RWPE1 (cell line): ENCODE measurements around the gene SNAP47.

Source experiments
- CTCF ChIA-PET: fragments of 350-600 bp; sonication (Branson Sonifier 250); formaldehyde crosslinking; extraction: SDS; loops from one replicate; lab custom pipeline; 2021; lab: Yijun Ruan, JAX
- POLR2A ChIA-PET: fragments of 400-600 bp; formaldehyde crosslinking; extraction: SDS; loops from one replicate; lab custom pipeline; 2020; ENCODE audit warnings: antibody characterized with exemption; ENCODE audit not compliant: low non-redundant PET; lab: Yijun Ruan, JAX
- DNase-seq: peaks from one replicate; pipeline ENCODE4 v3.0.0; 2012; ENCODE audit warnings: low spot score
- H3K27ac ChIP-seq: fragments of 450-650 bp; 2 replicates; pipeline ENCODE4 v1.5.1; 2017
- CTCF ChIP-seq: fragments of 450-650 bp; conservative IDR thresholded peaks from 2 replicates; pipeline ENCODE4 v1.5.1; 2017; ENCODE audit warnings: low read depth, mild to moderate bottlenecking

Gene SNAP47

GRCh38 chr1:227785805-227786671 lies 50.8 kb downstream of the SNAP47 start:
- H3K27ac ChIP-seq: no peak overlapping the region
- ChIA-PET CTCF (no interaction called here), POLR2A (no interaction called here)
- DNase-seq: no peak
- TF ChIP-seq CTCF: no peak

GRCh38 chr1:227786673-227787512 lies 51.7 kb downstream of the SNAP47 start:
- DNase-seq: no peak
- CTCF ChIA-PET: interaction anchor here (1.0 to 1.4 kb wide), 2 partner anchors 13 to 23 kb away, joined by 5 read pairs; no protein-coding TSS in a partner anchor
- no peak for TF ChIP-seq CTCF
- POLR2A ChIA-PET: no interaction called here
- H3K27ac ChIP-seq: peak overlapping the region; percentile 89

- no peak for TF ChIP-seq CTCF
- CTCF ChIA-PET: interaction anchor here (1.0 to 1.4 kb wide), 2 partner anchors 14 to 24 kb away, joined by 5 read pairs; no protein-coding TSS in a partner anchor
- peak overlapping the region; percentile 89 for H3K27ac ChIP-seq
- POLR2A ChIA-PET: interaction anchor here (0.6 kb wide), 1 partner anchor 18 kb away, joined by 3 read pairs; no protein-coding TSS in a partner anchor
- peak; percentile 99 for DNase-seq
Observed at GRCh38 chr1:227787513-227788270, 52.5 kb downstream of the SNAP47 start.

- no peak for TF ChIP-seq CTCF
- DNase-seq: peak; percentile 80
- peak overlapping the region; percentile 89 for H3K27ac ChIP-seq
- ChIA-PET POLR2A (interaction anchor here (0.5 kb wide), 1 partner anchor 160 kb away, joined by 3 read pairs; no protein-coding TSS in a partner anchor), CTCF (interaction anchor here (1.0 to 1.4 kb wide), 2 partner anchors 14 to 25 kb away, joined by 5 read pairs; no protein-coding TSS in a partner anchor)
Observed at GRCh38 chr1:227788271-227789083, 53.2 kb downstream of the SNAP47 start.

- CTCF ChIA-PET: interaction anchor here (0.9 to 1.2 kb wide), 2 partner anchors 16 to 59 kb away, joined by 3 to 5 read pairs; no protein-coding TSS in a partner anchor
- no peak for DNase-seq
- TF ChIP-seq CTCF: no peak
- POLR2A ChIA-PET: no interaction called here
- peak overlapping the region; percentile 89 for H3K27ac ChIP-seq
Observed at GRCh38 chr1:227789084-227790033, 54.1 kb downstream of the SNAP47 start.
